H1 (cell line): ENCODE results near the gene KCNV2. TPM values are rescaled to one million over a fixed set of nuclear protein-coding genes. Genes with fewer than 3 reads are reported as not detected.

Experiments used
- CTCF ChIA-PET: fragments of 300-600 bp; sonication (Branson Sonifier 250); formaldehyde crosslinking; loops from one replicate; lab custom pipeline; 2021; ENCODE audit not compliant: partially characterized antibody; lab: Charles Lee
- POLR2A ChIA-PET: fragments of 300-600 bp; sonication (Branson Sonifier 250); formaldehyde crosslinking; loops from one replicate; lab custom pipeline; 2021; ENCODE audit warnings: inconsistent platforms; ENCODE audit not compliant: partially characterized antibody; lab: Charles Lee
- DNase-seq, 2 experiments: peaks; one replicate each; pipeline versions ENCODE4 v3.0.0 to v3.0.0-alpha.2; 2010 to 2022; ENCODE audit warnings: low spot score in 2 of 2, low read depth in 1 of 2, mixed read lengths in 1 of 2
- FAIRE-seq: peaks from 2 replicates; lab custom pipeline; 2011; peaks lifted over from hg19 to GRCh38; lab: Jason Lieb, UNC
- H2AFZ ChIP-seq: 2 replicates; pipeline ENCODE4 v1.8.1; 2012; ENCODE audit warnings: low read length, inconsistent platforms
- H2AK5ac ChIP-seq: 2 replicates; pipeline ENCODE4 v1.6.1; 2013; ENCODE audit warnings: low read depth, low read length
- H2BK120ac ChIP-seq: replicated peaks from 2 replicates; pipeline ENCODE3; 2013; ENCODE audit warnings: low read depth, low read length, inconsistent platforms
- H2BK12ac ChIP-seq: 2 replicates; pipeline ENCODE4 v1.6.1; 2013; ENCODE audit warnings: low read depth, low read length
- H2BK15ac ChIP-seq: 2 replicates; pipeline ENCODE4 v1.6.1; 2013; ENCODE audit warnings: low read length
- H2BK20ac ChIP-seq: 2 replicates; pipeline ENCODE4 v1.6.1; 2013; ENCODE audit warnings: low read length
- H2BK5ac ChIP-seq: 2 replicates; pipeline ENCODE4 v1.6.1; 2013; ENCODE audit warnings: low read depth, low read length
- H3K14ac ChIP-seq: 2 replicates; pipeline ENCODE4 v1.6.1; 2013; ENCODE audit warnings: inconsistent platforms; ENCODE audit not compliant: insufficient read length
- H3K18ac ChIP-seq: 2 replicates; pipeline ENCODE4 v1.6.1; 2013; ENCODE audit warnings: low read length; ENCODE audit errors: extremely low read depth
- H3K23ac ChIP-seq: 2 replicates; pipeline ENCODE4 v1.6.1; 2013; ENCODE audit warnings: inconsistent platforms; ENCODE audit not compliant: insufficient read length
- H3K23me2 ChIP-seq: 2 replicates; pipeline ENCODE4 v1.6.1; 2013; ENCODE audit warnings: low read depth, low read length
- H3K27ac ChIP-seq: 2 replicates; pipeline ENCODE4 v1.6.1; 2011; ENCODE audit warnings: low read depth, low read length, inconsistent platforms
- H3K27me3 ChIP-seq, 4 experiments: replicated peaks in 1 of 4; 1 replicate in 1 of 4; 2 replicates in 3 of 4; pipeline versions ENCODE4 v1.6.1 to v1.8.1; 2011 to 2013; ENCODE audit warnings: low read length in 3 of 4, mild to moderate bottlenecking in 3 of 4, inconsistent platforms in 2 of 4, mixed read lengths in 2 of 4, moderate library complexity in 1 of 4; ENCODE audit not compliant: control insufficient read depth in 3 of 4, insufficient read depth in 3 of 4; ENCODE audit errors: extremely low read depth in 1 of 4
- H3K36me3 ChIP-seq, 4 experiments: 2 replicates each; pipeline versions ENCODE4 v1.6.1 to v1.8.1; 2011 to 2013; ENCODE audit warnings: mild to moderate bottlenecking in 4 of 4, low read length in 3 of 4, moderate library complexity in 2 of 4, control low read depth in 1 of 4, inconsistent platforms in 1 of 4; ENCODE audit not compliant: insufficient read depth in 4 of 4, control insufficient read depth in 2 of 4
- H3K4ac ChIP-seq: replicated peaks from 2 replicates; pipeline ENCODE3; 2013; ENCODE audit warnings: low read length, low read depth, mixed read lengths, inconsistent platforms; ENCODE audit not compliant: insufficient read length
- H3K4me1 ChIP-seq, 4 experiments: replicated peaks in 1 of 4; 1 replicate in 1 of 4; 2 replicates in 3 of 4; pipeline versions ENCODE4 v1.6.1 to v1.8.1; 2011 to 2013; ENCODE audit warnings: low read length in 3 of 4, inconsistent platforms in 2 of 4, mixed read lengths in 1 of 4; ENCODE audit not compliant: insufficient read depth in 4 of 4, control insufficient read depth in 3 of 4
- H3K4me2 ChIP-seq, 2 experiments: 2 replicates each; pipeline versions ENCODE4 v1.6.1 to v1.8.1; 2011 to 2013; ENCODE audit warnings: low read depth in 2 of 2, low read length in 2 of 2, control low read depth in 1 of 2, inconsistent platforms in 1 of 2, mild to moderate bottlenecking in 1 of 2; ENCODE audit not compliant: insufficient read depth in 1 of 2
- H3K4me3 ChIP-seq, 4 experiments: fragments of 200-600, 300-600 bp in 1 of 4; sonication (generic), shearing (Covaris generic), sonication (Bioruptor Twin) in 1 of 4; 2 replicates each; pipeline versions ENCODE4 v1.5.1 to v1.8.1; 2011 to 2016; ENCODE audit warnings: low read length in 4 of 4, low read depth in 3 of 4, control low read depth in 2 of 4, inconsistent platforms in 2 of 4, mild to moderate bottlenecking in 2 of 4, mixed read lengths in 1 of 4, moderate library complexity in 1 of 4; ENCODE audit not compliant: insufficient read depth in 2 of 4; ENCODE audit errors: extremely low read depth in 1 of 4
- H3K56ac ChIP-seq: replicated peaks from 2 replicates; pipeline ENCODE3; 2013; ENCODE audit warnings: low read depth, mild to moderate bottlenecking, mixed read lengths, low read length, inconsistent platforms; ENCODE audit not compliant: insufficient read length
- H3K79me1 ChIP-seq: 2 replicates; pipeline ENCODE4 v1.6.1; 2013; ENCODE audit warnings: low read depth, low read length, control low read depth
- H3K79me2 ChIP-seq, 2 experiments: 2 replicates each; pipeline versions ENCODE4 v1.6.1 to v1.8.1; 2012 to 2013; ENCODE audit warnings: low read length in 2 of 2, mild to moderate bottlenecking in 2 of 2, inconsistent platforms in 1 of 2; ENCODE audit not compliant: insufficient read depth in 2 of 2, control insufficient read depth in 1 of 2
- H3K9ac ChIP-seq, 4 experiments: replicated peaks in 1 of 4; 1 replicate in 1 of 4; 2 replicates in 3 of 4; pipeline versions ENCODE4 v1.6.1 to v1.8.1; 2011 to 2013; ENCODE audit warnings: low read depth in 3 of 4, low read length in 3 of 4, control low read depth in 2 of 4, mild to moderate bottlenecking in 2 of 4, moderate library complexity in 2 of 4, inconsistent platforms in 1 of 4; ENCODE audit errors: extremely low read depth in 1 of 4
- H3K9me3 ChIP-seq, 2 experiments: 2 replicates each; pipeline versions ENCODE4 v1.6.1 to v1.8.1; 2012 to 2013; ENCODE audit warnings: mild to moderate bottlenecking in 2 of 2, moderate library complexity in 2 of 2, control low read depth in 1 of 2, inconsistent platforms in 1 of 2, low read depth in 1 of 2, low read length in 1 of 2, mixed read lengths in 1 of 2; ENCODE audit not compliant: insufficient read depth in 2 of 2
- H4K20me1 ChIP-seq, 2 experiments: replicated peaks in 1 of 2; 2 replicates each; pipeline versions ENCODE3 to v1.8.1; 2011 to 2013; ENCODE audit warnings: inconsistent platforms in 2 of 2, low read length in 2 of 2, mild to moderate bottlenecking in 1 of 2; ENCODE audit not compliant: insufficient read depth in 2 of 2, control insufficient read depth in 1 of 2
- H4K5ac ChIP-seq: 2 replicates; pipeline ENCODE4 v1.6.1; 2013; ENCODE audit warnings: low read length, low read depth, mixed read lengths, inconsistent platforms; ENCODE audit not compliant: insufficient read length
- H4K8ac ChIP-seq: 2 replicates; pipeline ENCODE4 v1.8.0; 2013; ENCODE audit warnings: mild to moderate bottlenecking, moderate library complexity, low read length, inconsistent platforms; ENCODE audit not compliant: insufficient read depth; ENCODE audit errors: extremely low read depth
- H4K91ac ChIP-seq: replicated peaks from 2 replicates; pipeline ENCODE3; 2013; ENCODE audit warnings: low read length, mixed read lengths, inconsistent platforms; ENCODE audit not compliant: insufficient read length
- JUN ChIP-seq: IDR thresholded peaks from 2 replicates; pipeline ENCODE4 v1.6.1; 2011; ENCODE audit warnings: low read depth, mild to moderate bottlenecking, improper control_type of control experiment, low read length
- JUND ChIP-seq: IDR thresholded peaks from 2 replicates; pipeline ENCODE4 v1.6.1; 2011; ENCODE audit warnings: mild to moderate bottlenecking, improper control_type of control experiment, low read length
- KDM5A ChIP-seq: fragments of 200-600 bp; IDR thresholded peaks from 2 replicates; pipeline ENCODE4 v1.7.1; 2012; ENCODE audit warnings: mild to moderate bottlenecking, low read length, inconsistent platforms, mixed read lengths
- POU5F1 ChIP-seq: IDR thresholded peaks from 2 replicates; pipeline ENCODE4 v1.6.1; 2011; ENCODE audit warnings: low read depth, mild to moderate bottlenecking, low read length, moderate library complexity
- RFX5 ChIP-seq: IDR thresholded peaks from 2 replicates; pipeline ENCODE4 v1.6.1; 2011; ENCODE audit warnings: low read depth, low read length, improper control_type of control experiment, borderline replicate concordance
- SIN3A ChIP-seq, 2 experiments: IDR thresholded peaks in 1 of 2; conservative IDR thresholded peaks in 1 of 2; 2 replicates each; pipeline ENCODE4 v1.6.1; 2011 to 2012; ENCODE audit warnings: low read length in 2 of 2, improper control_type of control experiment in 1 of 2, low read depth in 1 of 2, mild to moderate bottlenecking in 1 of 2
- SP4 ChIP-seq: IDR thresholded peaks from 2 replicates; pipeline ENCODE4 v1.6.1; 2012; ENCODE audit warnings: low read length, inconsistent platforms
- TCF12 ChIP-seq: IDR thresholded peaks from 2 replicates; pipeline ENCODE4 v1.6.1; 2011; ENCODE audit warnings: low read depth, mild to moderate bottlenecking, low read length
- ZNF274 ChIP-seq: IDR thresholded peaks from 2 replicates; pipeline ENCODE4 v1.7.0; 2012; ENCODE audit warnings: low read length, borderline replicate concordance; ENCODE audit errors: extremely low read depth
- WGBS, 2 experiments: shearing (Covaris generic) in 1 of 2; methylation state at CpG; one replicate each; pipeline versions ENCODE4 v1.1.6 to v1.1.7; 2013 to 2015; ENCODE audit warnings: low lambda C conversion rate in 2 of 2, mixed read lengths in 2 of 2, inconsistent platforms in 1 of 2, low coverage in 1 of 2, missing lambda C conversion rate in 1 of 2; ENCODE audit not compliant: insufficient replicate concordance in 2 of 2, insufficient coverage in 1 of 2, insufficient read length in 1 of 2; ENCODE audit errors: extremely low coverage in 1 of 2, missing lambda C conversion rate in 1 of 2; 5-methylcytosine and 5-hydroxymethylcytosine counted together
- polyA plus RNA-seq, 7 experiments: library from polyadenylated mRNA; depleted of rRNA in 3 of 7; stranded (reverse) in 5 of 7; unstranded in 2 of 7; fragments of >200 nt in 5 of 7; fragments of 200-250 nt in 2 of 7; gene quantifications; 1 replicate in 5 of 7; 2 replicates in 1 of 7; 4 replicates in 1 of 7; pipeline versions ENCODE4 v1.2.1 to v1.2.3, GENCODE V29; 2011 to 2013; ENCODE audit warnings: missing spikeins in 2 of 7, mixed read lengths in 2 of 7
- total RNA-seq: library from RNA; stranded (reverse); fragmentation: NEBNext Ultra II Directional; extraction: Animal tissue kit (Norgen Biotek cat#: 25700); gene quantifications from 2 replicates; pipeline ENCODE4 v1.2.1, GENCODE V29; 2021

Gene KCNV2
- total and polyA plus RNA-seq, 2 of the 8 experiments (the other 6 are each of a cell fraction or from before 2014, with no cell fraction given) = not detected

- H4K91ac ChIP-seq = no peak overlapping the region
- no peak overlapping the region for H2BK120ac ChIP-seq
- no peaks in the 10 kb centered on the region for H4K20me1 ChIP-seq
- H3K4me1 ChIP-seq = peaks cover 0 to 2% (median 0%) of the 10 kb centered on the region in 4 experiments; a peak in 3 of 7 replicates
- no peaks in the 10 kb centered on the region for H3K36me3 ChIP-seq
- H3K56ac ChIP-seq = no peak overlapping the region
- no peak overlapping the region for H4K8ac ChIP-seq
- CTCF ChIA-PET = no interaction called here
- DNase-seq (no peak), FAIRE-seq (no peak)
- H3K4me2 ChIP-seq = no peak overlapping the region
- H2BK15ac ChIP-seq = no peak overlapping the region
- no peaks in the 10 kb centered on the region for H3K79me2 ChIP-seq
- H3K9ac ChIP-seq = no peak overlapping the region
- no peak overlapping the region for H2AFZ ChIP-seq
- no peak overlapping the region for H4K5ac ChIP-seq
- no peaks in the 10 kb centered on the region for H3K79me1 ChIP-seq
- H3K23me2 ChIP-seq = no peaks in the 10 kb centered on the region
- no peak overlapping the region for H3K14ac ChIP-seq
- no peak overlapping the region for H2BK20ac ChIP-seq
- H3K27ac ChIP-seq = no peak overlapping the region
- H2BK5ac ChIP-seq = no peak overlapping the region
- no peak overlapping the region for H2BK12ac ChIP-seq
- no peak overlapping the region for H3K4me3 ChIP-seq
- H3K23ac ChIP-seq = no peak overlapping the region
- H2AK5ac ChIP-seq = no peak overlapping the region
- POLR2A ChIA-PET = no interaction called here
- 83% methylated on average over 1 of the region's 1 CpG; no CpG with 5 or more reads in 1 of the 2 experiments for WGBS, 2 experiments
- no peaks in the 10 kb centered on the region for H3K27me3 ChIP-seq
- no peak overlapping the region for H3K4ac ChIP-seq
- H3K9me3 ChIP-seq = no peaks in the 10 kb centered on the region
- H3K18ac ChIP-seq = no peak overlapping the region
- no peak for TF ChIP-seq TCF12
- TF ChIP-seq RFX5 = no peak
- TF ChIP-seq POU5F1 = no peak
- TF ChIP-seq JUND = no peak
- TF ChIP-seq ZNF274 = no peak
- no peak for TF ChIP-seq JUN
- no peak for TF ChIP-seq SIN3A (conservative IDR thresholded peaks at IDR 0.05 in 1 of 2, IDR thresholded peaks at IDR 0.05 in 1 of 2; ENCODE audit: low read depth in 1 of 2, low read length in 2 of 2)
- TF ChIP-seq SP4 = no peak
- no peak for TF ChIP-seq KDM5A
Measured at GRCh38 chr9:2681981-2682380, 35.3 kb upstream of the KCNV2 start.
